Epidermal melanocyte (primary cell): Measurements from ENCODE around the gene GNL2.
"Not testable (repeated sequence)": the region's sequence is repeated elsewhere in the genome, so short reads cannot be mapped to it uniquely, and the experiment has no call there.

Experiments
- DNase-seq: peaks from one replicate; pipeline ENCODE4 v3.0.0; 2011; ENCODE audit warnings: low spot score; ENCODE audit not compliant: insufficient read length

The GNL2 gene

DNA sequence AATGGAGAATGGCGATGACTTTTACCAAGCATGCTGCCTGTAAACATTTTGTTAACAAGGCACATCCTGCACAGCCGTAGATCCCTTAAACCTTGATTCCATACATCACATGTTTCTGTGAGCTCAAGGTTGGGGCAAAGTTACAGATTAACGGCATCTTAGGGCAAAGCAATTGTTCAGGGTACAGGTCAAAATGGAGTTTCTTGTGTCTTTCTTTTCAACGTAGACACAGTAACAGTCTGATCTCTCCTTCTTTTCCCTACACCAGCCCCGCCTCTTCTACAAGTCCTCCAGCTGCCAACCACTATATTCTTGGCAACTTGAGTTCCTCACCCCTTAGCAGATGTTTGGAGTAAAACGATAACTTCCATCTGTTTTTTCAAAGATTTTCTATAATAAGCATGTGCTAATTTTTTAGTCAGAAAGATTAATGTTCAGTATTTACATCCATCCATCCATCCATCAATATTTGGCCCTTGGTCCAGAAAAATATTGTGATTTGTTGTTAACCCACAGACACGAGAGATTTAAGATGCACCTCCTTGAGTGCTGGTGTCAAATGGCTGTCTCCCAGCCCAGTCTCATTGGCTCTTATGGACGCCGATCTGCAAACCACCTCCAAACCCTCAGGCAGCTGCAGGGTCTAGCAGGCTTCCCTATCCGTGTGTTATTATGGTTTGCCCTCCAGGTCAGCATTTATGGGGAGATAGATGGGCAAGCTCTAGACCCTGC lies 35.2 kb downstream of the GNL2 start:
- DNase-seq, result no peak

DNA sequence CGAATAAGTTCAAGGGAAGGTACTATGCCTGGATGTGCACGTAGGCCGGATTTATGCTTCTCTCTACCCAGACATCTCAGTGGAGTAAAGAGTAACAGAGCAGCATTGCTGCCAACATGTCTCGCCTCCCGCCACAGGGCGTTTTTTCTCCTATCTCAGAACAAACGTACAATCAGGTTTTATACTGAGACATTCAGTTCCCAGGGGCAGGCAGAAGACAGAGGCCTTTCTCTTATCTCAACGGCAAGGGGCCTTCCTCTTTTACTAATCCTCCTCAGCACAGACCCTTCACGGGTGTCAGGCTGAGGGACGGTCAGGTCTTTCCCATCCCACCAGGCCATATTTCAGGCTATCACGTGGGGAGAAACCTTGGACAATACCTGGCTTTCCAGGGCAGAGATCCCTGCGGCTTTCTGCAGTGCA lies 35.8 kb downstream of the GNL2 start:
- not testable (repeated sequence) for DNase-seq

DNA sequence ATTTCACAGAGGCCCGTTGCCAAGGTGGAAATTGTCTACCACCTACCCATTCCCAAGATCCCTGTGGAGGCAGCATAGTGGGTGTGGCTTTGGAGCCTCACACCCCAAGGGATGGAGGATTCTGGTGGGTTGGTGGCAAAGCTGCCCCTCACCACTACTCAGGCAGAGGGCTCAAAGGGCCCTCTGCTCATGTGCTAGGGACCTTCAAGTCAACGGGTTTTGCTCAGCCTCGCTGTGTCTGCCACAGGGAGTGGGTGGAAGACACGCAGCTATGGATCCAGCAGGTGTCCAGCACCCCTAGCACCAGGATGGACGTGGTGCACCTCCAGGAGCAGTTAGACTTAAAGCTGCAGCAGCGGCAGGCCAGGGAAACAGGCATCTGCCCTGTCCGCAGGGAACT lies 36.7 kb downstream of the GNL2 start:
- DNase-seq, result no peak

DNA sequence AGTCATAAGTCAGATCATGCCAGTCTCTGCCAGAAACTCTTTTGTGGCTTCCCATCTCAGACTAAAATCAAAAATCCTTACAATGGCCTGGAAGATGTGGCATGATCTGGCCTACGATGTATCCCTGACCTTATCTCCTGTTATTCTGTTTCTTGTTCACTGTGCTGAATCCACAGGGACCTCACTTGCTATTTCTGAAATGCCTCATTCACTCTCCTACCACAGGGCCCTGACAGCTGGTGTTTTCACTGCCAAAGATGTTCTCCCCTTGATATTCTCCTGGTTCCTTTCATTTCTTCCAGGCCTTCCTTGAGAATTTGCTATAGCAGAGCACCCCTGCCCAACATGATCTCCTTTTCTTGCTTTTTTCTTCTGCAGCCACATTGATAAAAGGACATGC lies 37.3 kb downstream of the GNL2 start:
- no peak for DNase-seq

DNA sequence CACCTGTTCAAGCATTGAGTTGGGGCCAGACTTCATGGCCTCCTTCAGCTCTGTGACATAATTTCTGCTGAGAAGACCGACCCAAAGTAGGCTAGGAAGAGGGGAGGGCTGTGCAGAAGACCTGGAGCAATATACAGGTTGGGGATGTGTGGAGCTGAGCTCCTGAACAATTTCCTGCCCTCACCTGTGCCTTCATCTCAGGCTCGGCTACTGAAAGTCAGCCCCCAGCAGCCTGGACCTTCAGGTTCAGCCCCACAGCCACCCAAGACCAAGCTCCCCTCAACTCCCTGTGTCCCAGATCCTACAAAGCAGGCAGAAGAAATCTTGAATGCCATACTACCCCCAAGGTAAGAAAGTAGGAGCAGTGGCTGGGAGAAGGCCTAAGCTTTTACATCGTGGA lies 38.3 kb downstream of the GNL2 start:
- DNase-seq, result no peak

DNA sequence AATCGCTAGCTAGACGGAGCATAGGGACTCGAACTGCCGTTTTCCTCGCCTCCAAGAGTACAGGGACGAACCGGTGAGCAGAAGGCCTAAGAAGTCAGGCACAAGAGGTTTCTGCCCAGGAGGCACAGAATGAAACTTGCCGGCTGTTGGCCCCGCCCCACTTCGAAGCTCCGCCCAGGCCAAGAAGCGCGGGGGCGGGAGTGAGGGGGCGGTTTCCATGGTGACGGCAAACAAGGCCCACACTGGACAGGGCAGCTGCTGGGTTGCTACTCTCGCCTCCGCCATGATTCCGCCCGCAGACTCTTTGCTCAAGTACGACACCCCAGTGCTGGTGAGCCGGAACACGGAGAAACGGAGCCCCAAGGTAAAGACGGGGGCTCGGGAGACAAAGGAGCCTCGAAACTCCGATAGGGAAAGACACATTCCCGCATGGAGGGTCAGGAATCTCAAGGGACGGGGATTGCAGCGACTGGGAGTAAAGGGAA lies 39.0 kb downstream of the GNL2 start, which contains the start of gene DNALI1:
DNALI1 (plus strand) TSS at position 229 of the 485 bp plus-strand sequence; CDS start at position 284, 55 bp downstream.
- DNase-seq, result peak; percentile 76

DNA sequence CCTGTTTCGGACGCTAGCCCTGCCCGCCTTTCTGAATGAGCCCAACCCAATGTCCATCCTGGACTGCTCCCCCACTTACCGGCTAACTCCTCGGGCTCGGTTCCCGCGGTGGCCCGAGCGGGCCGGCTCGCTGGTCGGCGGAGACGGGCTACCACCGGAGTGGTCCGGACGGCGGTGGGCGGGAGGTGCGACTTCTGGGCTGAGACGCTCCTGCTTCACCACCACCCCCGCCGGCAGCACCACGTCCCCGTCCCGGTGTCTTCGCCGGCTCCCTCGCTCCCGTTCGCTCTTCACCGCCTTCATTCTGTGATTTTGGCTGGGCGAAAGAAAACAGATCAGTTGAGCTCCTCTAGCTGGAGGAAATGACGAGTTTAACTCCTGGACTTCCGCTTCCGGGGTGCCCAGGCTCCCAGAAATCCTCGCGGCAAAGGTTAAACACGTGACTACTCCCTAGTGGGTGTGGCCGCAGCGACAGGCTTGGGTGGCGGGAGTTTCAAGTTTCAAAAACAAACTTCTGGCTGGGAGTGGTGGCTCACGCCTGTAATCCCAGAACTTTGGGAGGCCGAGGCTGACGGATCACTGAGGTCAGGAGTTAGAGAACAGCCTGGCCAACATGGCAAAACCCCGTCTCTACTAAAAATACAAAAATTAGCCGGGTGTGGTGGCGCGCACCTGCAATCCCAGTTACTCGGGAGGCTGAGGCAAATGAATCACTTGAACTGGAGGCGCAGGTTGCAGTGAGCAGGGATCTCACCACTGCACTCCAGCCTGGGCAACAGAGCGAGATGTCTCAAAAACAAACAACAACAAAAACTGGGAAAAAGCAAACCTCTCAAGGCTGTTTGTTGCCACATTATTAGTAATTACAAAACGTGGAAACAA lies 41.6 kb downstream of the GNL2 start, which contains the start of gene SNIP1:
SNIP1 (minus strand) TSS at position 367 of the 882 bp plus-strand sequence; CDS start at position 303, 64 bp downstream.
- DNase-seq, result peak; percentile 95

DNA sequence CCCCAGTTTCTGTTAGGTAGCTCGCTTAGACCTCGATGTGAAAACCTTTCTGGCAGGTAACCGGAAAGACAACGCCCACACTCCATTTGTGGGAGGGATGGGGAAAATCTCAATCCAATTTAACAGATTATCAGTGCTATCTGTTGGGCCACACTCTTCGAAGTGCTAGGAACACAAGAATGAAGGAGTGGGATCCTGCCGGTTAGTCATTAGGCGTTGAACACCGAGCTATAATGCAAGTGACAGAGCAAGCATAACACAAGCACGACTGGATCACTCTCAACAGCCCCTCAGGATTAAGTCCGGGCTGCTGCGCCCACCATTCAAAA lies 42.2 kb downstream of the GNL2 start:
- no peak for DNase-seq

DNA sequence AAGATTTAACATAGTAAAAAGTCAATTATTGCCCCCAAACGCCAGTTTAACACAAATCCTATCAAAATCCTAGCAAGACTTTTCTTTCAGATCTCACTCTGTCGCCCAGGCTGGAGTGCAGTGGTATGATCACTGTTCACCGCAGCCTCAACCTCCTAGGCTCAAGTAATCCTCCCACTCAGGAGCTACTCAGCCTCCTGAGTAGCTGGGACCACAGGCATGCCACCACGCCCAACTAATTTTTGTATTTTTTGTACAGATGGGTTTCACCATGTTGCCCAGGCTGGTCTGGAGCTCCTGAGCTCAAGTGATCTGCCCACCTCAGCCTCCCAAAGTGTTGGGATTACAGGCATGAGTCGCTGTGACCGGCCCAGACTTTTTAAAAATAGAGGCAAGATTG lies 46.4 kb downstream of the GNL2 start:
- DNase-seq, result no peak

DNA sequence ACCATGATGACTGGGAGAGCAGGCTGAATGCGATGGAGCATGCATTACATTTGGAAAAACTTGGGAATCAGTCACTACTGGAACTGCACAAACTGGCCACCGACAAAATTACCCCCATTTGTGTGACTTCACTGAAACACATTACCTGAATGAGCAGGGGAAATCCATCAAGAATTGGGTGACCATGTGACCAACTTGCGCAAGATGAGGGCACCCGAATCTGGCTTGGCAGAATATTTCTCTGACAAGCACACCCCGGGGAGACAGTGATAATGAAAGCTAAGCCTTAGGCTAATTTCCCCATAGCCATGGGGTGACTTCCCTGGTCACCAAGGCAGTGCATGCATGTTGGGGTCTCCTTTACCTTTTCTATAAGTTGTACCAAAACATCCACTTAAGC lies 50.7 kb downstream of the GNL2 start:
- no peak for DNase-seq

DNA sequence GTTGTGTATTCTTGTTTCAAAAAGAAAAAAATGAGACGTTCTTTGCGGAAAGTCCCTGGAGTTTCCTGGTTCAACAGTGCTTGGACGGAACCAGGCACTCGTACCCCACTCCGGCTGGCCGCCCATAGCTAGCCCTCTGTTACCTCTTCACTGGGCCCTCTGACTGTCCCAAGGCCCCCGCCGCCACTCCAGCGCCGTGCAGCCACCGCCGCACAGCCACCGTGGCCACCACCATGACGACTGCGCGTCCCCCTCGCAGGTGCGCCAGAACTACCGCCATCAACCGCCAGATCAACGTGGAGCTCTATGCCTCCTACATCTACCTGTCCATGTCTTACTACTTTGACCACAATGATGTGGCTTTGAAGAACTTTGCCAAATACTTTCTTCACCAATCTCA lies 51.2 kb downstream of the GNL2 start:
- DNase-seq, result no peak

DNA sequence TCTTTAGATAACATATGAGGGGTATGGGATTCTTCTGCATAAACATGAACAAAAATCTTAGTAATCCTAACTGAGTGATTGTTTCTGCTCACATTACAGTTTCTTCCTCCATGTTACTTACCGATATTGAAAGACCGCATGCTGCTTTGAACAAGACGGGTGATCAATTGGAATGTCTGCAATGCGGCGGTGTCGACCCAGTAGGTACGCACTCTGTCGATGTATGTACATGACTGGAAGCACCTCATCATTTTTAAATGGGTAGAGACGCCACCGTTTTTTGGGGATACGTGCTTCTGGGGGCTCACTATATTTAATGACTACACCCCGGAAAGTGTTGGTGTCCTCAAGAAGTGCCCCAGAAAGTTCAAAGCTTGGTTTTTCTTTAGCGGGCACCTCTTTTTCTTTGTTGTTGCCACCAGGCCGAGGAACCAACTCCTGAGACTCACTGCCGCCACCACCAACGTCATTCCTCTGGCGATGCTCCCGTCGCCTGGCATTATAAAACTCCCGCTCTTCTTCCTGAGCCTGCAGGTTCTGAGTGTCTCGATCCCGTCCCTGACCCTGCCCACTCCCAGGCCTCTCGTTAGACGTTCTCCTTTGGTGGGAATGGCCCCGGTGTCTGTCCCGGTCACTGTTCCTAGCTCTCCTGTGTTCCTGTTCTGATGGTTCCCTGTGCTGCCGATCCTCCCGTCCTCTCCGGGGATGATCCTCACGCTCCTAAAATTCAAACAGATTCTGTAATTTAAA lies 55.5 kb downstream of the GNL2 start:
- no peak for DNase-seq

DNA sequence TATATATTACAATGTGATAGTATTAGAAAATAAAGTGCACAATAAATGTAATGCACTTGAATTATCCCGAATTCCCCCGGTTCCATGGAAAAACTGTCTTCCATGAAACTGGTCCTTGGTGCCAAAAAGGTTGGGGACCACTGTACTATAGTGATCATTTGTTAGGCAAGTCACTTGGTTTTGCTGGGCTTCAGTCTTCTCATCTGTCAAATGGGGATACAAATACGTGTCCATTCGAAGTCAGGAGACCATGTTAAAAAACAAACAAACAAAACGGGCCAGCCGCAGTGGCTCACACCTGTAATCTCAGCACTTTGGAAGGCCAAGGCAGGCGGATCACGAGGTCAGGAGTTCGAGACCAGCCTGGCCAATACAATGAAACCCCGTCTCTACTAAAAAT lies 56.6 kb downstream of the GNL2 start:
- not testable (repeated sequence) for DNase-seq

DNA sequence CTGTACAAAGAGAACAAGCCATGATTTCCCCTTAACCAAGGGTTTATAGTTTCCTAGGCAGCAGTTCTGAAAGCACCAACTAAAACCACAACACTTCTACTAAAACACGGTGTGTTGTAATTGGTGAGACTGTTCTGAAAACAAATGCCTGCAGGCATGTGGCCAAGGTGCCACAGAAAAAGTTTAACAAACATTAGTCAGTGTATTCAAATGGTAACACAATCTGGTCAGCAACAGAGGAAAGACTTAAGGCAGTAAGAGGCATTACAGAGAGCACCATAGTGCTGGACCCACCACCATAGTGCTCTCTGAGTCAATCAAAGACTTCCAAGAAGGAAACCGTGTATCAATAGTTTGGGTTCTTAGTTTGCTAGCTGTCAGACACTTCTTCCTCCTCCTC lies 58.4 kb downstream of the GNL2 start:
- DNase-seq, result no peak

DNA sequence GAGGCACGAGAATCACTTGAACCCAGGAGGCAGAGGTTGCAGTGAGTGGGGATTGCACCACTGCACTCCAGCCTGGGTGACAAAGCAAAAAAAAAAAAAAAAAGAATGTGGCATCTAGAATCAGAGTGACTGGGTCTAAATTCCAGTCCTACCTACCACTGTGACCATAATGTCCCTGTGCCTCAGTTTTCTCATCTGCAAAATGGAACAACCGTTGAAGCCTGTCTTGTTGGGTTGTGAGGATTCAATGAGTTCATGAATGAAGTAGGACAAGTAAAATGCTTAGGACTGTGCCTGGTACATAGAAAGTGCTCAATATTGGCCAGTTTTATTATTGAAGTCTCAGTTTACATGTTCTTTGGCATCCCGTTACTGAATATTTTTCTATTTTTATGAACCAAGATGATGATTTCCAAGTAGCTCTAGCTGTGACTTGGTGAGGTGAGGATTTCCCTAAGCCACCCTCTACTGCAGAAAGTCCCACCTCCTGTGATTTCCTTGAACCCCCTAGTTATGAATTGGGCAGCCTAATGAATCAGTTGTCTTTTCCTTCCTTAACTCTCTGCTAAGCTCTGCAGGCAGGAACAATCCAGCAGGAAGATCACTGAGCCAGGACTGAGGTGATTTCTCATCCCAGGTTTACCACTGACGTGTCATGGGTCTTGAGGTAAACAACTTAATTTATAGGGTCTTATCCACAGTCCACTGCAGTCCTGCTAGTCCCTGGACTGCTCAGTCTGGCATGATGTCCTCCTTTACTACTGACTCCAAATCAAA lies 62.2 kb downstream of the GNL2 start:
- DNase-seq, result no peak

DNA sequence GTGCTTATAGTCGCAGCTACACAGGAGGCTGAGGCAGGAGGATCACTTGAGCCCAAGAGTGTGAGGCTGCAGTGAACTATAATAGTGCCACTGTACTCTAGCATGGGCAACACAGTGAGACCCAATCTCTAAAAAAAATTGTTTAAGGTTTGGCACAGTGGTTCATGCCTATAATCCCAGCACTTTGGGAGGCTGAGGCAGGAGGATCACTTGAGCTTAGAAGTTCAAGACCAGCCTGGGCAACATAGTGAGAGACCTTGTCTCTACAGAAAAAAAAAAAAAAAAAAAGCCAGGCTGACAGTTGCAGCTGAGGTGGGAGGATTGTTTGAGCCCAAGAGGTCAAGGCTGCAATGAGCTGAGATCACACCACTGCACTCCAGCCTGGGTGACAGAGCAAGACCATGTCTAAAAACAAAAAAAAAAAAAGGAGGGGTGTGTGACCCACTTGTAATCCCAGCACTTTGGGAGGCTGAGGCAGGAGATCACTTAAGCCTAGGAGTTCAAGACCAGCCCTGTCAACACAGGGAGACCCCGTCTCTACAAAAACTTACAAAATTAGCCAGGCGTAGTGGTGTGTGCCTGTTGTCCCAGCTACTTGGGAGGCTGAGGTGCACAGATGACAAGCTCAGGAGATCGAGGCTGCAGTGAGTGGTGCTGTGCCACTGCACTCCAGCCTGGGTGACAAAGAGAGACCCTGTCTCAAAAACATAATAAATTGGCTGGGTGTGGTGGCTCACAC lies 63.1 kb downstream of the GNL2 start:
- DNase-seq, result not testable (repeated sequence)

DNA sequence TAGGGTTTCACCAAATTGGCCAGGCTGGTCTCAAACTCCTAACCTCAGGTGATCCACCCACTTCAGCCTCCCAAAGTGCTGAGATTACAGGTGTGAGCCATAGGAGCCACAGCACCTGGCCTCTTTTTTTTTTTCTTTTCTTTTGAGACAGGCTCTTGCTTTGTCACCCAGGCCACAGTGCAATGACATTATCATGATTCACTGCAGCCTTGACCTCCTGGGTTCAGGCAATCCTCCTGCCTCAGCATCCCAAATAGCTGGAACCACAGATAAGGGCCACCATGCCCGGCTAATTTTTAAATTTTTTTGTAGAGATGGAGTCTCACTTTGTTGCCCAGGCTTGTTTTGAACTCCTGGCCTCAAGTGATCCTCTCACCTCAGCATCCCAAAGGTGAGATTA lies 65.8 kb downstream of the GNL2 start:
- not testable (repeated sequence) for DNase-seq

DNA sequence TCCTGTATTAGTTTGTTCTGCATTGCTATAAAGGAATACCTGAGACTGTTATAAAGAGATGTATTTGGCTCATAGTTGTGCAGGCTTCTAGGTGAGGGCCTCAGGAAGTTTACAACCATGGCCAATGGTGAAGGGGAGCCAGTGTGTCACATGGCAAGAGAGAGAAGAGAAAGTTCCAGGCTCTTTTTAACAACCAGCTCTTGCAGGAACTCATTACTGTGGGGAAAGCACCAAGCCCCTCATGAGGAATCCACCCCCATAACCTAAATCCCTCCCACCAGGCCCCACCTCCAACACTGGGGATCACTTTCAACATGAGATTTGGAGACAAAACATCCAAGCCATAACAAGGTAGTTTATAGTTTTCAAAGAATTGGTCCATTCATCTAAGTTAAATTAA lies 76.1 kb downstream of the GNL2 start:
- no peak for DNase-seq

DNA sequence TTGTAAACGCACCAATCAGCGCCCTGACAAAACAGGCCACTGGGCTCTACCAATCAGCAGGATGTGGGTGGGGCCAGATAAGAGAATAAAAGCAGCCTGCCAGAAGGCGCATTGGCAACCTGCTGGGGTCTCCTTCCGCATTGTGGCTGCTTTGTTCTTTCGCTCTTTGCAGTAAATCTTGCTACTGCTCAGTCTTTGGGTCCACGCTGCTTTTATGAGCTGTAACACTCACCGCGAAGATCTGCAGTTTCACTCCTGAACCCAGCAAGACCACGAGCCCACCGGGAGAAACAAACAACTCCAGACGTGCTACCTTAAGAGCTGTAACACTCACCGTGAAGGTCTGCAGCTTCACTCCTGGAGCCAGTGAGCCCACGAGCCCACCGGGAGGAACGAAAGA lies 76.8 kb downstream of the GNL2 start:
- not testable (repeated sequence) for DNase-seq

DNA sequence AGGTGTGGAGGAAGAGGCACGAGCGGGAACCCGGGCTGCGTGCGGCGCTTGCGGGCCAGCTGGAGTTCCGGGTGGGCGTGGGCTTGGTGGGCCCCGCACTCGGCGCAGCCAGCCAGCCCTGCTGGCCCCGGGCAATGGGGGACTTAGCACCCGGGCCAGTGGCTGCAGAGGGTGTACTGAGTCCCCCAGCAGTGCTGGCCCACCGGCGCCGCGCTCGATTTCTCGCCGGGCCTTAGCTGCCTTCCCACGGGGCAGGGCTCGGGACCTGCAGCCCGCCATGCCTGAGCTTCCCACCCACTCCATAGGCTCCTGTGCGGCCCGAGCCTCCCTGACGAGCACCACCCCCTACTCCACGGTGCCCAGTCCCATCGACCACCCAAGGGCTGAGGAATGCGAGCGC lies 77.5 kb downstream of the GNL2 start:
- DNase-seq, result not testable (repeated sequence)
